Measurements from ENCODE around the gene SERGEF. TPM values are rescaled to one million over a fixed set of nuclear protein-coding genes. Genes with fewer than 3 reads are reported as not detected.

SERGEF gene
- total and polyA plus RNA-seq, 10 donors: 29.0 to 55.5 (median 38.8) TPM

- intact Hi-C loops (cut with DNase I; ENCODE audit: low total_unique reads): no loop called here
- peaks cover 0 to 27% (median 0%) of the 10 kb centered on the region in 7 donors for H3K27me3 ChIP-seq (replicated peaks in 1 of 7)
- WGBS, 5 donors: 74 to 92% (median 78%) methylated on average over 10 of the region's 10 CpGs
- no peaks in the 10 kb centered on the region for H3K4me1 ChIP-seq
- no peaks in the 10 kb centered on the region for H3K36me3 ChIP-seq
- H3K9me3 ChIP-seq: peaks cover 0 to 5% (median 0%) of the 10 kb centered on the region in 8 donors
- H3K27ac ChIP-seq: no peak overlapping the region
- TF ChIP-seq CTCF (IDR thresholded peaks at IDR 0.05 in 8 of 11, conservative IDR thresholded peaks at IDR 0.05 in 3 of 11) (no peak), POLR2A (IDR thresholded peaks at IDR 0.05) (no peak), POLR2AphosphoS5 (IDR thresholded peaks at IDR 0.05) (no peak)
- H3K4me3 ChIP-seq: no peak overlapping the region
- peak; percentile 50 for DNase-seq
These were observed 259.2 kb downstream of the SERGEF start for GRCh38 chr11:17753641-17754040.

GRCh38 chr11:17753153-17753552 is 259.7 kb downstream of the SERGEF start:
- H3K27ac ChIP-seq: no peak overlapping the region
- H3K4me3 ChIP-seq: no peak overlapping the region
- peaks cover 0 to 29% (median 0%) of the 10 kb centered on the region in 7 donors for H3K27me3 ChIP-seq (replicated peaks in 1 of 7)
- no peaks in the 10 kb centered on the region for H3K4me1 ChIP-seq
- 68 to 81% (median 75%) methylated on average over 4 to 5 of the region's 5 CpGs for WGBS, 5 donors
- peak; percentile 56 for DNase-seq
- intact Hi-C loops (cut with DNase I; ENCODE audit: low total_unique reads): no loop called here
- no peak for TF ChIP-seq CTCF (IDR thresholded peaks at IDR 0.05 in 8 of 11, conservative IDR thresholded peaks at IDR 0.05 in 3 of 11)
- no peak for TF ChIP-seq POLR2A (IDR thresholded peaks at IDR 0.05)
- no peak for TF ChIP-seq POLR2AphosphoS5 (IDR thresholded peaks at IDR 0.05)
- peaks cover 0 to under 1% (median 0%) of the 10 kb centered on the region in 8 donors for H3K9me3 ChIP-seq
- H3K36me3 ChIP-seq: no peaks in the 10 kb centered on the region

GRCh38 chr11:17752144-17752543 is 260.7 kb downstream of the SERGEF start:
- intact Hi-C loops (cut with DNase I; ENCODE audit: low total_unique reads): no loop called here
- WGBS, 5 donors: 72 to 90% (median 85%) methylated on average over 6 to 7 of the region's 7 CpGs
- Histone ChIP-seq H3K4me1 (no peaks in the 10 kb centered on the region), H3K9me3 (no peaks in the 10 kb centered on the region), H3K4me3 (no peak overlapping the region), H3K27ac (no peak overlapping the region), H3K27me3 (replicated peaks in 1 of 7) (peaks cover 0 to 39% (median 0%) of the 10 kb centered on the region in 7 donors), H3K36me3 (no peaks in the 10 kb centered on the region)
- DNase-seq: peak; percentile 40
- no peak for TF ChIP-seq POLR2A (IDR thresholded peaks at IDR 0.05)
- TF ChIP-seq CTCF (IDR thresholded peaks at IDR 0.05 in 8 of 11, conservative IDR thresholded peaks at IDR 0.05 in 3 of 11): no peak
- TF ChIP-seq POLR2AphosphoS5 (IDR thresholded peaks at IDR 0.05): no peak

- intact Hi-C loops (cut with DNase I; ENCODE audit: low total_unique reads): no loop called here
- Histone ChIP-seq H3K27me3 (replicated peaks in 1 of 7) (peaks cover 0 to 41% (median 0%) of the 10 kb centered on the region in 7 donors), H3K36me3 (no peaks in the 10 kb centered on the region), H3K27ac (no peak overlapping the region), H3K4me1 (no peaks in the 10 kb centered on the region), H3K4me3 (no peak overlapping the region), H3K9me3 (no peaks in the 10 kb centered on the region)
- DNase-seq: peak; percentile 51
- WGBS, 5 donors: 34 to 54% (median 49%) methylated on average over 2 of the region's 2 CpGs
- TF ChIP-seq POLR2A (IDR thresholded peaks at IDR 0.05) (no peak), POLR2AphosphoS5 (IDR thresholded peaks at IDR 0.05) (no peak), CTCF (IDR thresholded peaks at IDR 0.05 in 8 of 11, conservative IDR thresholded peaks at IDR 0.05 in 3 of 11) (no peak)
These were observed 261.3 kb downstream of the SERGEF start for GRCh38 chr11:17751558-17751957.

All from spleen (tissue), 11 donors.